GM23338 (cell line): ENCODE results near the gene SLC2A9. TPM values are rescaled to one million over a fixed set of nuclear protein-coding genes. Genes with fewer than 3 reads are reported as not detected.

Experiments
- ATAC-seq: fragments of 200-7000 bp; cut with Tn5 transposase; 3 replicates; pipeline ENCODE4 v1.9.1; 2020
- DNase-seq: peaks from one replicate; pipeline ENCODE4 v3.0.0-alpha.2; 2015; ENCODE audit warnings: low spot score
- H2AFZ ChIP-seq: fragments of 200-600 bp; sonication (generic); 2 replicates; pipeline ENCODE4 v1.8.0; 2016; ENCODE audit warnings: antibody characterized with exemption, mild to moderate bottlenecking, moderate library complexity
- H3F3A ChIP-seq: fragments of 200-600 bp; sonication (generic); replicated peaks from 2 replicates; pipeline ENCODE4 v1.8.0; 2017; ENCODE audit warnings: antibody characterized with exemption, mixed run types, low read depth
- H3K27ac ChIP-seq: fragments of 200-600 bp; sonication (generic); 2 replicates; pipeline ENCODE4 v1.6.1; 2016; ENCODE audit warnings: low read depth
- H3K27me3 ChIP-seq: fragments of 200-600 bp; sonication (generic); 2 replicates; pipeline ENCODE4 v1.8.0; 2016; ENCODE audit warnings: mild to moderate bottlenecking, mixed run types, moderate library complexity; ENCODE audit not compliant: insufficient read depth
- H3K36me3 ChIP-seq: fragments of 200-600 bp; sonication (generic); 2 replicates; pipeline ENCODE4 v1.8.0; 2016; ENCODE audit warnings: mild to moderate bottlenecking; ENCODE audit not compliant: insufficient read depth
- H3K4me1 ChIP-seq: fragments of 200-600 bp; sonication (generic); 2 replicates; pipeline ENCODE4 v1.8.0; 2016; ENCODE audit warnings: mild to moderate bottlenecking, moderate library complexity; ENCODE audit not compliant: insufficient read depth
- H3K4me2 ChIP-seq: fragments of 200-600 bp; sonication (generic); 2 replicates; pipeline ENCODE4 v1.7.1; 2017; ENCODE audit warnings: mixed run types
- H3K4me3 ChIP-seq: fragments of 200-600 bp; sonication (generic); 2 replicates; pipeline ENCODE4 v1.6.1; 2016; ENCODE audit warnings: mixed run types
- H3K79me2 ChIP-seq: fragments of 200-600 bp; sonication (generic); replicated peaks from 2 replicates; pipeline ENCODE4 v1.8.0; 2017; ENCODE audit warnings: mild to moderate bottlenecking; ENCODE audit not compliant: insufficient read depth
- H3K9me2 ChIP-seq: fragments of 200-600 bp; sonication (generic); 2 replicates; pipeline ENCODE4 v1.8.0; 2017; ENCODE audit not compliant: insufficient read depth
- H4K20me1 ChIP-seq: fragments of 200-600 bp; sonication (generic); replicated peaks from 2 replicates; pipeline ENCODE4 v1.8.0; 2017; ENCODE audit warnings: mild to moderate bottlenecking; ENCODE audit not compliant: insufficient read depth
- H3K27ac Mint-ChIP-seq: 2 replicates; pipeline ENCODE4 v1.8.0; 2020; ENCODE audit warnings: inconsistent platforms, mild to moderate bottlenecking, moderate library complexity, mixed read lengths
- H3K27me3 Mint-ChIP-seq: 3 replicates; pipeline ENCODE4 v1.8.0; 2022; ENCODE audit warnings: low read depth, mild to moderate bottlenecking, moderate library complexity, mixed read lengths, inconsistent platforms; ENCODE audit not compliant: insufficient read depth, poor library complexity
- H3K36me3 Mint-ChIP-seq: 3 replicates; pipeline ENCODE4 v1.8.0; 2021; ENCODE audit warnings: low read depth, mild to moderate bottlenecking, inconsistent platforms, moderate library complexity, mixed read lengths
- H3K4me1 Mint-ChIP-seq: 3 replicates; pipeline ENCODE4 v1.8.0; 2020; ENCODE audit warnings: mild to moderate bottlenecking, inconsistent platforms, mixed read lengths
- H3K4me3 Mint-ChIP-seq: 3 replicates; pipeline ENCODE4 v1.8.0; 2021; ENCODE audit warnings: moderate library complexity, mild to moderate bottlenecking, inconsistent platforms, mixed read lengths
- H3K9me3 Mint-ChIP-seq: 3 replicates; pipeline ENCODE4 v1.8.0; 2020; ENCODE audit warnings: moderate library complexity, mild to moderate bottlenecking, inconsistent platforms, mixed read lengths
- CREB1 ChIP-seq: fragments of 250-450 bp; sonication (Bioruptor Pico); IDR thresholded peaks from 2 replicates; pipeline ENCODE4 v1.5.0; 2020; ENCODE audit warnings: low read depth, mild to moderate bottlenecking, moderate library complexity
- EZH2 ChIP-seq: fragments of 200-600 bp; sonication (generic); IDR thresholded peaks from one replicate; pipeline ENCODE4 v1.8.0; 2017; ENCODE audit warnings: antibody characterized with exemption, mild to moderate bottlenecking, low read depth; ENCODE audit not compliant: unreplicated experiment
- EZH2phosphoT487 ChIP-seq: fragments of 200-600 bp; sonication (generic); IDR thresholded peaks from one replicate; pipeline ENCODE4 v1.8.1; 2018; ENCODE audit warnings: antibody characterized with exemption; ENCODE audit not compliant: unreplicated experiment
- JUNB ChIP-seq: IDR thresholded peaks from one replicate; pipeline ENCODE4 v1.6.1; 2016; ENCODE audit warnings: antibody characterized with exemption; ENCODE audit not compliant: unreplicated experiment
- NANOG ChIP-seq: IDR thresholded peaks from 2 replicates; pipeline ENCODE4 v1.6.1; 2016; ENCODE audit warnings: antibody characterized with exemption, borderline replicate concordance
- STAT1 ChIP-seq: IDR thresholded peaks from one replicate; pipeline ENCODE4 v1.6.1; 2016; ENCODE audit warnings: antibody characterized with exemption; ENCODE audit not compliant: unreplicated experiment
- ZNF114 ChIP-seq: fragments of 250-450 bp; sonication (Bioruptor Pico); IDR thresholded peaks from 2 replicates; pipeline ENCODE4 v1.5.0; 2020; ENCODE audit warnings: mild to moderate bottlenecking, moderate library complexity
- polyA plus RNA-seq: library from polyadenylated mRNA; unstranded; fragments of >200 nt; fragmentation: Nextera tagmentation; extraction: Ambion mirVana; gene quantifications from 2 replicates; pipeline ENCODE4 v1.2.1, GENCODE V29; 2016
- total RNA-seq: library from RNA; depleted of rRNA; stranded (reverse); fragments of >200 nt; shearing (Covaris generic); gene quantifications from 2 replicates; pipeline ENCODE4 v1.2.3, GENCODE V29; 2014
- TF ChIP-seq, protein P1 (sequence below): IDR thresholded peaks from 2 replicates; pipeline ENCODE4 v1.6.1; 2016; ENCODE audit warnings: antibody characterized with exemption
- TF ChIP-seq, protein P2 (sequence below): fragments of 250-450 bp; sonication (Bioruptor Pico); IDR thresholded peaks from 2 replicates; pipeline ENCODE4 v1.5.0; 2020; ENCODE audit warnings: mild to moderate bottlenecking, moderate library complexity
- TF ChIP-seq, protein P3 (sequence below), 2 experiments: fragments of 200-600 bp in 1 of 2; sonication (generic) in 1 of 2; conservative IDR thresholded peaks; 2 replicates each; pipeline versions ENCODE4 v1.5.1 to v1.6.1; 2016 to 2017; ENCODE audit warnings: antibody characterized with exemption in 2 of 2, low read depth in 2 of 2, mild to moderate bottlenecking in 2 of 2, moderate library complexity in 1 of 2
- TF ChIP-seq, protein P4 (sequence below): IDR thresholded peaks from one replicate; pipeline ENCODE4 v1.6.1; 2018; ENCODE audit warnings: antibody characterized with exemption; ENCODE audit not compliant: unreplicated experiment

Gene SLC2A9
- total and polyA plus RNA-seq, 2 experiments from 2014 or later, result 0.21 to 0.40 TPM

DNA sequence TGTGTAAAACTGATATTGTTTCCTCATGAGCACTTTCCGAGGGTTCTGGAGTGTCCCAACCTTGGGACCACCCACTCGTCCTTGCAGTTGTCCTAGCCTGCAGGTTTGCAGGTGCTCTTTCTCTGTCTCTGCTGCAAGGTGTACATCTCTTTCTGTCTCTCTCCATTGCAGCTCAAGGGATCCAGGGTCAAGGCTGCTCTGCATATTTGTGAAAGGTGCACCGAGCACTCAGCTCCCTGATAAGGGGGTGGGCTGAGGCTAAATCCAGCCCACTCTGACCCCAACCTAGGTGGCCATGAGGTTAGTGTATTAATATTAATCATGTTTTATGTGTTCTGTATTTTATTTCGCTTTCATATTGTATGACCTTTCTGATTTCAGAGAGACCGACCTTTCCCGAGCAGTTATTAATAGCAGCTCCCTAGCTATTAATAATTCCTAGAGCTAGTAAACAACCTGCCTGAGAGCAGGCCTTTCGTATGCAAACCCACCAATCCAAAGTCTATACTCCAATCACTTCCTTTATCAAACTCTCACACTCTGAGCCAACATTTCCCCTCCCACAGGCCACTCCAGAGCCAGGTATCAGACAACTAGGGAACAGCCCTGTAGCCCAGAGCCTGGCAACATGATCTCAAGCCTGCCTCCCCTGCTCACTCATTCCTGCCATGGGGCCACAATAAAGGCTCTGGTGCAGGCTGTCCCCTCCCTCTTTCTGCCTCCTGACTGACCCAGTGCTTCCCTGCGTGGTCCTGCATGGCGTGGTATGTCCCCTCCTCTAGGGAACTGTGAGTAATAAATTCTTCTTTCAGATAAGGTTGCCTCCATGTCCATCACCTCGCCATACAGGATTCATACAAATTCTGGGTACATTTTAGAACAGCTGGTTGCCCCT lies 73.9 kb downstream of the SLC2A9 start:
- Histone ChIP-seq H2AFZ (no peak overlapping the region), H3K79me2 (no peaks in the 10 kb centered on the region), H3K4me3 (no peak overlapping the region), H4K20me1 (no peaks in the 10 kb centered on the region), H3K27me3 (no peaks in the 10 kb centered on the region), H3K36me3 (no peaks in the 10 kb centered on the region), H3K4me1 (peaks cover 4% of the 10 kb centered on the region; the same call in 1 of the 2 replicates), H3K9me2 (no peaks in the 10 kb centered on the region), H3K27ac (no peak overlapping the region), H3F3A (no peaks in the 10 kb centered on the region), H3K4me2 (no peak overlapping the region)
- Mint-ChIP-seq H3K27me3 (peaks cover 11% of the 10 kb centered on the region), H3K4me1 (peaks cover 12% of the 10 kb centered on the region), H3K9me3 (no peaks in the 10 kb centered on the region), H3K36me3 (no peaks in the 10 kb centered on the region), H3K4me3 (no peak overlapping the region), H3K27ac (no peak overlapping the region)
- DNase-seq (no peak), ATAC-seq (no peak)
- TF ChIP-seq CREB1 (CRISPR knock-in tag), result no peak
- TF ChIP-seq, protein P1, sequence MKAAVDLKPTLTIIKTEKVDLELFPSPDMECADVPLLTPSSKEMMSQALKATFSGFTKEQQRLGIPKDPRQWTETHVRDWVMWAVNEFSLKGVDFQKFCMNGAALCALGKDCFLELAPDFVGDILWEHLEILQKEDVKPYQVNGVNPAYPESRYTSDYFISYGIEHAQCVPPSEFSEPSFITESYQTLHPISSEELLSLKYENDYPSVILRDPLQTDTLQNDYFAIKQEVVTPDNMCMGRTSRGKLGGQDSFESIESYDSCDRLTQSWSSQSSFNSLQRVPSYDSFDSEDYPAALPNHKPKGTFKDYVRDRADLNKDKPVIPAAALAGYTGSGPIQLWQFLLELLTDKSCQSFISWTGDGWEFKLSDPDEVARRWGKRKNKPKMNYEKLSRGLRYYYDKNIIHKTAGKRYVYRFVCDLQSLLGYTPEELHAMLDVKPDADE, result no peak
- no peak for TF ChIP-seq ZNF114 (CRISPR knock-in tag)
- TF ChIP-seq, protein P2, sequence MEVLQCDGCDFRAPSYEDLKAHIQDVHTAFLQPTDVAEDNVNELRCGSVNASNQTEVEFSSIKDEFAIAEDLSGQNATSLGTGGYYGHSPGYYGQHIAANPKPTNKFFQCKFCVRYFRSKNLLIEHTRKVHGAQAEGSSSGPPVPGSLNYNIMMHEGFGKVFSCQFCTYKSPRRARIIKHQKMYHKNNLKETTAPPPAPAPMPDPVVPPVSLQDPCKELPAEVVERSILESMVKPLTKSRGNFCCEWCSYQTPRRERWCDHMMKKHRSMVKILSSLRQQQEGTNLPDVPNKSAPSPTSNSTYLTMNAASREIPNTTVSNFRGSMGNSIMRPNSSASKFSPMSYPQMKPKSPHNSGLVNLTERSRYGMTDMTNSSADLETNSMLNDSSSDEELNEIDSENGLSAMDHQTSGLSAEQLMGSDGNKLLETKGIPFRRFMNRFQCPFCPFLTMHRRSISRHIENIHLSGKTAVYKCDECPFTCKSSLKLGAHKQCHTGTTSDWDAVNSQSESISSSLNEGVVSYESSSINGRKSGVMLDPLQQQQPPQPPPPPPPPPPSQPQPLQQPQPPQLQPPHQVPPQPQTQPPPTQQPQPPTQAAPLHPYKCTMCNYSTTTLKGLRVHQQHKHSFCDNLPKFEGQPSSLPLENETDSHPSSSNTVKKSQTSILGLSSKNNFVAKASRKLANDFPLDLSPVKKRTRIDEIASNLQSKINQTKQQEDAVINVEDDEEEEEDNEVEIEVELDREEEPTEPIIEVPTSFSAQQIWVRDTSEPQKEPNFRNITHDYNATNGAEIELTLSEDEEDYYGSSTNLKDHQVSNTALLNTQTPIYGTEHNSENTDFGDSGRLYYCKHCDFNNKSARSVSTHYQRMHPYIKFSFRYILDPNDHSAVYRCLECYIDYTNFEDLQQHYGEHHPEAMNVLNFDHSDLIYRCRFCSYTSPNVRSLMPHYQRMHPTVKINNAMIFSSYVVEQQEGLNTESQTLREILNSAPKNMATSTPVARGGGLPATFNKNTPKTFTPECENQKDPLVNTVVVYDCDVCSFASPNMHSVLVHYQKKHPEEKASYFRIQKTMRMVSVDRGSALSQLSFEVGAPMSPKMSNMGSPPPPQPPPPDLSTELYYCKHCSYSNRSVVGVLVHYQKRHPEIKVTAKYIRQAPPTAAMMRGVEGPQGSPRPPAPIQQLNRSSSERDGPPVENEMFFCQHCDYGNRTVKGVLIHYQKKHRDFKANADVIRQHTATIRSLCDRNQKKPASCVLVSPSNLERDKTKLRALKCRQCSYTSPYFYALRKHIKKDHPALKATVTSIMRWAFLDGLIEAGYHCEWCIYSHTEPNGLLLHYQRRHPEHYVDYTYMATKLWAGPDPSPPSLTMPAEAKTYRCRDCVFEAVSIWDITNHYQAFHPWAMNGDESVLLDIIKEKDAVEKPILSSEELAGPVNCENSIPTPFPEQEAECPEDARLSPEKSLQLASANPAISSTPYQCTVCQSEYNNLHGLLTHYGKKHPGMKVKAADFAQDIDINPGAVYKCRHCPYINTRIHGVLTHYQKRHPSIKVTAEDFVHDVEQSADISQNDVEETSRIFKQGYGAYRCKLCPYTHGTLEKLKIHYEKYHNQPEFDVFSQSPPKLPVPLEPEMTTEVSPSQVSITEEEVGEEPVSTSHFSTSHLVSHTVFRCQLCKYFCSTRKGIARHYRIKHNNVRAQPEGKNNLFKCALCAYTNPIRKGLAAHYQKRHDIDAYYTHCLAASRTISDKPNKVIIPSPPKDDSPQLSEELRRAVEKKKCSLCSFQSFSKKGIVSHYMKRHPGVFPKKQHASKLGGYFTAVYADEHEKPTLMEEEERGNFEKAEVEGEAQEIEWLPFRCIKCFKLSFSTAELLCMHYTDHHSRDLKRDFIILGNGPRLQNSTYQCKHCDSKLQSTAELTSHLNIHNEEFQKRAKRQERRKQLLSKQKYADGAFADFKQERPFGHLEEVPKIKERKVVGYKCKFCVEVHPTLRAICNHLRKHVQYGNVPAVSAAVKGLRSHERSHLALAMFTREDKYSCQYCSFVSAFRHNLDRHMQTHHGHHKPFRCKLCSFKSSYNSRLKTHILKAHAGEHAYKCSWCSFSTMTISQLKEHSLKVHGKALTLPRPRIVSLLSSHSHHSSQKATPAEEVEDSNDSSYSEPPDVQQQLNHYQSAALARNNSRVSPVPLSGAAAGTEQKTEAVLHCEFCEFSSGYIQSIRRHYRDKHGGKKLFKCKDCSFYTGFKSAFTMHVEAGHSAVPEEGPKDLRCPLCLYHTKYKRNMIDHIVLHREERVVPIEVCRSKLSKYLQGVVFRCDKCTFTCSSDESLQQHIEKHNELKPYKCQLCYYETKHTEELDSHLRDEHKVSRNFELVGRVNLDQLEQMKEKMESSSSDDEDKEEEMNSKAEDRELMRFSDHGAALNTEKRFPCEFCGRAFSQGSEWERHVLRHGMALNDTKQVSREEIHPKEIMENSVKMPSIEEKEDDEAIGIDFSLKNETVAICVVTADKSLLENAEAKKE (CRISPR knock-in tag), result no peak
- no peak for TF ChIP-seq STAT1
- TF ChIP-seq, protein P3, sequence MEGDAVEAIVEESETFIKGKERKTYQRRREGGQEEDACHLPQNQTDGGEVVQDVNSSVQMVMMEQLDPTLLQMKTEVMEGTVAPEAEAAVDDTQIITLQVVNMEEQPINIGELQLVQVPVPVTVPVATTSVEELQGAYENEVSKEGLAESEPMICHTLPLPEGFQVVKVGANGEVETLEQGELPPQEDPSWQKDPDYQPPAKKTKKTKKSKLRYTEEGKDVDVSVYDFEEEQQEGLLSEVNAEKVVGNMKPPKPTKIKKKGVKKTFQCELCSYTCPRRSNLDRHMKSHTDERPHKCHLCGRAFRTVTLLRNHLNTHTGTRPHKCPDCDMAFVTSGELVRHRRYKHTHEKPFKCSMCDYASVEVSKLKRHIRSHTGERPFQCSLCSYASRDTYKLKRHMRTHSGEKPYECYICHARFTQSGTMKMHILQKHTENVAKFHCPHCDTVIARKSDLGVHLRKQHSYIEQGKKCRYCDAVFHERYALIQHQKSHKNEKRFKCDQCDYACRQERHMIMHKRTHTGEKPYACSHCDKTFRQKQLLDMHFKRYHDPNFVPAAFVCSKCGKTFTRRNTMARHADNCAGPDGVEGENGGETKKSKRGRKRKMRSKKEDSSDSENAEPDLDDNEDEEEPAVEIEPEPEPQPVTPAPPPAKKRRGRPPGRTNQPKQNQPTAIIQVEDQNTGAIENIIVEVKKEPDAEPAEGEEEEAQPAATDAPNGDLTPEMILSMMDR (conservative IDR thresholded peaks at IDR 0.05; ENCODE audit: low read depth in 2 of 2), result no peak
- no peak for TF ChIP-seq EZH2
- no peak for TF ChIP-seq NANOG
- no peak for TF ChIP-seq EZH2phosphoT487
- TF ChIP-seq, protein P4, sequence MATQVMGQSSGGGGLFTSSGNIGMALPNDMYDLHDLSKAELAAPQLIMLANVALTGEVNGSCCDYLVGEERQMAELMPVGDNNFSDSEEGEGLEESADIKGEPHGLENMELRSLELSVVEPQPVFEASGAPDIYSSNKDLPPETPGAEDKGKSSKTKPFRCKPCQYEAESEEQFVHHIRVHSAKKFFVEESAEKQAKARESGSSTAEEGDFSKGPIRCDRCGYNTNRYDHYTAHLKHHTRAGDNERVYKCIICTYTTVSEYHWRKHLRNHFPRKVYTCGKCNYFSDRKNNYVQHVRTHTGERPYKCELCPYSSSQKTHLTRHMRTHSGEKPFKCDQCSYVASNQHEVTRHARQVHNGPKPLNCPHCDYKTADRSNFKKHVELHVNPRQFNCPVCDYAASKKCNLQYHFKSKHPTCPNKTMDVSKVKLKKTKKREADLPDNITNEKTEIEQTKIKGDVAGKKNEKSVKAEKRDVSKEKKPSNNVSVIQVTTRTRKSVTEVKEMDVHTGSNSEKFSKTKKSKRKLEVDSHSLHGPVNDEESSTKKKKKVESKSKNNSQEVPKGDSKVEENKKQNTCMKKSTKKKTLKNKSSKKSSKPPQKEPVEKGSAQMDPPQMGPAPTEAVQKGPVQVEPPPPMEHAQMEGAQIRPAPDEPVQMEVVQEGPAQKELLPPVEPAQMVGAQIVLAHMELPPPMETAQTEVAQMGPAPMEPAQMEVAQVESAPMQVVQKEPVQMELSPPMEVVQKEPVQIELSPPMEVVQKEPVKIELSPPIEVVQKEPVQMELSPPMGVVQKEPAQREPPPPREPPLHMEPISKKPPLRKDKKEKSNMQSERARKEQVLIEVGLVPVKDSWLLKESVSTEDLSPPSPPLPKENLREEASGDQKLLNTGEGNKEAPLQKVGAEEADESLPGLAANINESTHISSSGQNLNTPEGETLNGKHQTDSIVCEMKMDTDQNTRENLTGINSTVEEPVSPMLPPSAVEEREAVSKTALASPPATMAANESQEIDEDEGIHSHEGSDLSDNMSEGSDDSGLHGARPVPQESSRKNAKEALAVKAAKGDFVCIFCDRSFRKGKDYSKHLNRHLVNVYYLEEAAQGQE, result no peak
- TF ChIP-seq JUNB, result no peak
